Upper lobe of left lung (tissue), 6 donors: ENCODE measurements around the gene NPPC. TPM values are rescaled to one million over a fixed set of nuclear protein-coding genes. Genes with fewer than 3 reads are reported as not detected.
"Not testable (repeated sequence)": the region's sequence is repeated elsewhere in the genome, so short reads cannot be mapped to it uniquely, and the experiment has no call there.

Source experiments
- ATAC-seq, 2 donors: fragments of 200-7000 bp; cut with Tn5 transposase; one replicate each; pipeline ENCODE4 v1.9.1; 2022; ENCODE audit warnings: mild to moderate bottlenecking in 2 of 2, moderate library complexity in 2 of 2; ENCODE audit not compliant: low FRiP score in 2 of 2
- DNase-seq, 2 donors: peaks; one replicate each; pipeline ENCODE4 v3.0.0-alpha.2; 2019 to 2020
- H3K27ac ChIP-seq, 4 donors: fragments of 200-600 bp; sonication (generic); one replicate each; pipeline ENCODE4 v1.5.1; 2016 to 2019
- H3K27me3 ChIP-seq, 4 donors: fragments of 200-600 bp; sonication (generic); one replicate each; pipeline ENCODE4 v1.5.1; 2017 to 2019
- H3K36me3 ChIP-seq, 4 donors: fragments of 200-600 bp; sonication (generic); one replicate each; pipeline ENCODE4 v1.5.1; 2016 to 2019
- H3K4me1 ChIP-seq, 4 donors: fragments of 200-600 bp; sonication (generic); one replicate each; pipeline ENCODE4 v1.5.1; 2018 to 2019
- H3K4me3 ChIP-seq, 4 donors: fragments of 200-600 bp; sonication (generic); one replicate each; pipeline ENCODE4 v1.5.1; 2017 to 2019; ENCODE audit warnings: mild to moderate bottlenecking in 2 of 4, moderate library complexity in 1 of 4
- H3K9me3 ChIP-seq, 4 donors: fragments of 200-600 bp; sonication (generic); one replicate each; pipeline ENCODE4 v1.5.1; 2018 to 2019
- CTCF ChIP-seq, 6 experiments: fragments of 450-650 bp in 4 of 6; fragments of 200-600 bp in 2 of 6; sonication (generic) in 2 of 6; IDR thresholded peaks; one replicate each; pipeline ENCODE4 v1.5.1; 2016 to 2019; ENCODE audit warnings: antibody characterized with exemption in 6 of 6
- EP300 ChIP-seq, 4 donors: sonication (generic); formaldehyde crosslinking; IDR thresholded peaks; one replicate each; pipeline ENCODE4 v1.5.1; 2017; ENCODE audit warnings: antibody characterized with exemption in 4 of 4, control low read depth in 2 of 4
- POLR2A ChIP-seq, 4 donors: fragments of 450-650 bp; IDR thresholded peaks; one replicate each; pipeline ENCODE4 v1.5.1; 2016 to 2017; ENCODE audit warnings: antibody characterized with exemption in 4 of 4, mild to moderate bottlenecking in 2 of 4
- POLR2AphosphoS5 ChIP-seq, 2 donors: sonication (generic); formaldehyde crosslinking; IDR thresholded peaks; one replicate each; pipeline ENCODE4 v1.5.1; 2017; ENCODE audit warnings: antibody characterized with exemption in 2 of 2
- WGBS, 2 donors: methylation state at CpG; one replicate each; pipeline ENCODE4 v1.1.5; 2017 to 2018; 5-methylcytosine and 5-hydroxymethylcytosine counted together
- total RNA-seq, 6 donors: library from RNA; depleted of rRNA in 4 of 6; stranded (reverse); fragments of >200 nt in 4 of 6; gene quantifications; one replicate each; pipeline versions ENCODE4 v1.1.0 to v1.2.1, GENCODE V29; 2016 to 2021
- donor health status: DM: no; HTN: no; CAD: no; lungs with moderate emphysema.
- donor health status: DM: no; HTN: yes; CAD: no; lungs with severe emphysema.

The NPPC gene
- total RNA-seq, 6 donors from 2014 or later: not detected

DNA sequence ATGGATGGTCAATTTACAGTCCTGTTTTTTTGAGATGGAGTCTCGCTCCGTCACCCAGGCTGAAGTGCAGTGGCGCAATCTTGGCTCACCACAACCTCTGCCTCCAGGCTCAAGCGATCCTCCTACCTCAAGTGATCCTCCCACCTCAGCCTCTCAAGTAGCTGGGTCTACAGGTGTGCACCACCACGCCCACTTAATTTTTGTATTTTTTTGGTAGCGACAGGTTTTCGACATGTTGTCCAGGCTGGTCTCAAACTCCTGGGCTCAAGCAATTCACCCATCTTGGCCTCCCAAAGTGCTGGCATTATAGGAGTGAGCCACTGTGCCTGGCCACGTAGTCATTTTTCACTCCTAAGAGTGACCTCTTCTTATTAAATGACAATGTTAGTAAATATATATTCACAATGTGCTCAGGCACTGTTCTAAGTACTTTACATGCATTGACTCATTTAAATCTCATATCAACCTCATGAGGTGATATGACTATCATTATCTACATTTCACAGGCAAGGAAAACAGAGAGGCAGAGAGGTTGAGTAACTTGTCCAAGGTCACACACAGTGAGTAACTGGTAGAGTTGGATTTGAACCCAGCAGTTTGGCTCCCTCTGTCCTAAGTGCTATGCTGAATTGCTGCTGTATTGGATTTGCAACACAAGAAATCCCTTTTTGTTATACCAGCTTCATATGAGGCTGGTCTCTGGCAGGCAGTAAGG, 29.7 kb upstream of the NPPC start:
- Histone ChIP-seq H3K27ac (no peak overlapping the region), H3K9me3 (no peaks in the 10 kb centered on the region), H3K36me3 (no peaks in the 10 kb centered on the region), H3K4me3 (no peak overlapping the region), H3K4me1 (peaks cover 2 to 5% (median 4%) of the 10 kb centered on the region in 4 donors), H3K27me3 (no peaks in the 10 kb centered on the region)
- TF ChIP-seq CTCF (IDR thresholded peaks at IDR 0.05): no peak
- no peak for TF ChIP-seq EP300 (IDR thresholded peaks at IDR 0.05)
- no peak for TF ChIP-seq POLR2A (IDR thresholded peaks at IDR 0.05)
- TF ChIP-seq POLR2AphosphoS5 (IDR thresholded peaks at IDR 0.05): no peak
- ATAC-seq: no peak
- WGBS, 2 donors: 90 to 95% methylated on average over 8 of the region's 8 CpGs
- DNase-seq: no peak

GRCh38 chr2:231951452-231952035, 25.3 kb upstream of the NPPC start:
- no peaks in the 10 kb centered on the region for H3K4me1 ChIP-seq
- WGBS, 2 donors: 90 to 95% methylated on average over 2 of the region's 2 CpGs
- no peak for DNase-seq

DNA sequence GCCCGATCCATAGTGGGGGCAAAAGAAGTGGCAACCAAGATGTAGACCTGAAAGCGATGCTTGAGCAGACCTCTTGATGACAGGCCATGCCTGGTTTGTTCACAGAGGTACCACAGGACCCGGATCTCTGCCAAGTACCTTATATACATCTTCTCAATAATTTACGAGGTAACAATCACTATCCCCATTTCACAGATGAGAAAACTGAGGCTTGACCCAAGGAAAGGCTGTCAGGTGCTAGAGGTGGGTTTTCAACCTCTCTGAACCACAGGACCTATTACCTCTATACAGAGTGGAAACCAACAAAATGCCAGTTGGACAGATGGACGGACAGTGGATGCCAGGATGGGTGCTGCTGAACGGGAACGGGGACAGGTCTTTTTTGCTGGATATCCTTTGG, 21.5 kb upstream of the NPPC start:
- Histone ChIP-seq H3K27me3 (no peaks in the 10 kb centered on the region), H3K36me3 (no peaks in the 10 kb centered on the region), H3K27ac (no peak overlapping the region), H3K4me3 (no peak overlapping the region), H3K9me3 (no peaks in the 10 kb centered on the region), H3K4me1 (no peaks in the 10 kb centered on the region)
- ATAC-seq (no peak), DNase-seq (no peak)
- WGBS, 2 donors: 87 to 89% methylated on average over 7 of the region's 7 CpGs
- TF ChIP-seq POLR2A (IDR thresholded peaks at IDR 0.05) (no peak), POLR2AphosphoS5 (IDR thresholded peaks at IDR 0.05) (no peak), EP300 (IDR thresholded peaks at IDR 0.05) (no peak), CTCF (IDR thresholded peaks at IDR 0.05) (no peak)

More at GRCh38 chr2:231951452-231952035, 25.3 kb upstream of the NPPC start:
- H3K4me3 ChIP-seq: no peak overlapping the region
- no peaks in the 10 kb centered on the region for H3K9me3 ChIP-seq
- no peak for ATAC-seq
- H3K27ac ChIP-seq: no peak overlapping the region
- H3K27me3 ChIP-seq: no peaks in the 10 kb centered on the region
- H3K36me3 ChIP-seq: no peaks in the 10 kb centered on the region
- no peak for TF ChIP-seq CTCF (IDR thresholded peaks at IDR 0.05)
- no peak for TF ChIP-seq POLR2A (IDR thresholded peaks at IDR 0.05)
- no peak for TF ChIP-seq POLR2AphosphoS5 (IDR thresholded peaks at IDR 0.05)
- no peak for TF ChIP-seq EP300 (IDR thresholded peaks at IDR 0.05)

DNA sequence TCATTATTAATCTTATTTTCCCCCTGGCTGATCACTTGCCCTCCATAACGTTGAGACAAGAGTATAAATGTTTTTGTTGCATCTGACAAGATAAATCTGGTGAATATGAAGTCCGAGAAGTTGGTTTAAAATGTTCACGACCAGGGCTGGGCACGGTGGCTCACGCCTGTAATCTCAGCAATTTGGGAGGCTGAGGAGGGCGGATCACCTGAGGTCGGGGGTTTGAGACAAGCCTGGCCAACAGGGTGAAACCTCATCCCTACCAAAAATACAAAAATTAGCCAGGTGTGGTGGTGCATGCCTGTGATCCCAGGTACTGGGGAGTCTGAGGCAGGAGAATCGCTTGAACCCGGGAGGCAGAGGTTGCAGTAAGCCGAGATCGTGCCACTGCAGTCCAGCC, 20.9 kb upstream of the NPPC start:
- WGBS, 2 donors: 81 to 85% methylated on average over 11 of the region's 11 CpGs

GRCh38 chr2:231946241-231946814, 20.1 kb upstream of the NPPC start:
- ATAC-seq (no peak), DNase-seq (no peak)
- H3K27ac ChIP-seq: no peak overlapping the region
- no peaks in the 10 kb centered on the region for H3K27me3 ChIP-seq
- no peaks in the 10 kb centered on the region for H3K4me1 ChIP-seq
- TF ChIP-seq EP300 (IDR thresholded peaks at IDR 0.05): no peak
- no peak for TF ChIP-seq POLR2AphosphoS5 (IDR thresholded peaks at IDR 0.05)
- no peak for TF ChIP-seq CTCF (IDR thresholded peaks at IDR 0.05)
- TF ChIP-seq POLR2A (IDR thresholded peaks at IDR 0.05): no peak
- WGBS, 2 donors: 90 to 92% methylated on average over 13 to 14 of the region's 15 CpGs
- no peaks in the 10 kb centered on the region for H3K9me3 ChIP-seq
- no peak overlapping the region for H3K4me3 ChIP-seq
- no peaks in the 10 kb centered on the region for H3K36me3 ChIP-seq

More for the DNA sequence above, 20.9 kb upstream of the NPPC start:
- not testable (repeated sequence) for H3K9me3 ChIP-seq, H3K27ac ChIP-seq, H3K4me3 ChIP-seq, H3K36me3 ChIP-seq, DNase-seq, H3K4me1 ChIP-seq, H3K27me3 ChIP-seq, ATAC-seq
